Hepatocyte (in vitro differentiated cells): ENCODE measurements around the gene SOBP. TPM values are rescaled to one million over a fixed set of nuclear protein-coding genes. Genes with fewer than 3 reads are reported as not detected.

ENCODE experiments used
- DNase-seq: peaks from one replicate; pipeline ENCODE4 v3.0.0-alpha.2; 2016; ENCODE audit warnings: low spot score
- H2AFZ ChIP-seq: fragments of 200-600 bp; sonication (generic); 2 replicates; pipeline ENCODE4 v1.6.0; 2016; ENCODE audit warnings: antibody characterized with exemption, mild to moderate bottlenecking
- H3K27ac ChIP-seq: fragments of 200-600 bp; sonication (generic); 2 replicates; pipeline ENCODE4 v1.5.1; 2016; ENCODE audit warnings: mild to moderate bottlenecking
- H3K27me3 ChIP-seq: fragments of 200-600 bp; sonication (generic); 2 replicates; pipeline ENCODE4 v1.6.1; 2016
- H3K36me3 ChIP-seq: fragments of 200-600 bp; sonication (generic); replicated peaks from 2 replicates; pipeline ENCODE4 v1.5.1; 2016; ENCODE audit warnings: low read depth; ENCODE audit not compliant: insufficient read depth
- H3K4me1 ChIP-seq: fragments of 200-600 bp; sonication (generic); 2 replicates; pipeline ENCODE4 v1.5.1; 2016; ENCODE audit warnings: mild to moderate bottlenecking, moderate library complexity; ENCODE audit not compliant: insufficient read depth
- H3K4me2 ChIP-seq: fragments of 200-600 bp; sonication (generic); 2 replicates; pipeline ENCODE4 v1.6.0; 2016
- H3K4me3 ChIP-seq: fragments of 200-600 bp; sonication (generic); 2 replicates; pipeline ENCODE4 v1.5.1; 2016; ENCODE audit warnings: mild to moderate bottlenecking
- H3K79me2 ChIP-seq: fragments of 200-600 bp; sonication (generic); 2 replicates; pipeline ENCODE4 v1.6.0; 2017; ENCODE audit warnings: mild to moderate bottlenecking
- H3K9me2 ChIP-seq: fragments of 200-600 bp; sonication (generic); replicated peaks from 2 replicates; pipeline ENCODE4 v1.6.0; 2017; ENCODE audit warnings: mild to moderate bottlenecking; ENCODE audit not compliant: insufficient read depth
- H3K9me3 ChIP-seq: fragments of 200-600 bp; sonication (generic); 2 replicates; pipeline ENCODE4 v1.5.1; 2016; ENCODE audit warnings: low read depth, mild to moderate bottlenecking
- H4K20me1 ChIP-seq: fragments of 200-600 bp; sonication (generic); 2 replicates; pipeline ENCODE4 v1.6.0; 2016; ENCODE audit warnings: mild to moderate bottlenecking; ENCODE audit not compliant: insufficient read depth, poor library complexity, severe bottlenecking
- CTCF ChIP-seq: fragments of 200-600 bp; sonication (generic); IDR thresholded peaks from 2 replicates; pipeline ENCODE4 v1.5.1; 2016; ENCODE audit warnings: antibody characterized with exemption, mild to moderate bottlenecking; ENCODE audit not compliant: poor library complexity
- EZH2 ChIP-seq: fragments of 200-600 bp; sonication (generic); IDR thresholded peaks from 2 replicates; pipeline ENCODE4 v1.6.1; 2016; ENCODE audit warnings: antibody characterized with exemption, mild to moderate bottlenecking, borderline replicate concordance
- EZH2phosphoT487 ChIP-seq: fragments of 200-600 bp; sonication (generic); IDR thresholded peaks from one replicate; pipeline ENCODE4 v1.6.1; 2018; ENCODE audit warnings: antibody characterized with exemption, mild to moderate bottlenecking, low read depth, moderate library complexity; ENCODE audit not compliant: unreplicated experiment, severe bottlenecking
- WGBS: methylation state at CpG from one replicate; pipeline ENCODE4 v1.1.6; 2016; ENCODE audit warnings: low lambda C conversion rate; ENCODE audit errors: missing lambda C conversion rate; 5-methylcytosine and 5-hydroxymethylcytosine counted together
- polyA plus RNA-seq: library from polyadenylated mRNA; unstranded; fragments of >200 nt; fragmentation: Nextera tagmentation; extraction: Ambion mirVana; gene quantifications from 2 replicates; pipeline ENCODE4 v1.2.1, GENCODE V29; 2016
- total RNA-seq: library from RNA; depleted of rRNA; stranded (reverse); fragments of >200 nt; gene quantifications from 2 replicates; pipeline ENCODE4 v1.2.3, GENCODE V29; 2014

SOBP gene
- total and polyA plus RNA-seq, 2 experiments from 2014 or later, result 2.1 to 2.2 TPM

- Histone ChIP-seq H3K9me2 (no peaks in the 10 kb centered on the region), H3K4me2 (no peak overlapping the region), H3K9me3 (no peaks in the 10 kb centered on the region), H3K79me2 (no peaks in the 10 kb centered on the region), H4K20me1 (no peaks in the 10 kb centered on the region), H2AFZ (no peak overlapping the region), H3K4me3 (no peak overlapping the region), H3K27ac (no peak overlapping the region), H3K36me3 (no peaks in the 10 kb centered on the region), H3K4me1 (no peaks in the 10 kb centered on the region), H3K27me3 (no peaks in the 10 kb centered on the region)
- TF ChIP-seq EZH2 (no peak), CTCF (no peak), EZH2phosphoT487 (no peak)
- 74% methylated on average over 4 of the region's 4 CpGs for WGBS
- no peak for DNase-seq
These were observed 189.5 kb downstream of the SOBP start for GRCh38 chr6:107679457-107679856.

GRCh38 chr6:107682721-107683120 is 192.8 kb downstream of the SOBP start:
- Histone ChIP-seq H4K20me1 (no peaks in the 10 kb centered on the region), H3K79me2 (no peaks in the 10 kb centered on the region), H3K27ac (no peak overlapping the region), H3K36me3 (no peaks in the 10 kb centered on the region), H3K27me3 (no peaks in the 10 kb centered on the region), H3K9me2 (no peaks in the 10 kb centered on the region), H3K4me1 (no peaks in the 10 kb centered on the region), H3K4me2 (no peak overlapping the region), H3K9me3 (no peaks in the 10 kb centered on the region), H3K4me3 (no peak overlapping the region), H2AFZ (no peak overlapping the region)
- TF ChIP-seq CTCF, result no peak
- TF ChIP-seq EZH2phosphoT487, result no peak
- no peak for TF ChIP-seq EZH2
- 95% methylated on average over 3 of the region's 3 CpGs for WGBS
- DNase-seq, result no peak

- H3K27me3 ChIP-seq, result no peaks in the 10 kb centered on the region
- H4K20me1 ChIP-seq, result no peaks in the 10 kb centered on the region
- H3K9me3 ChIP-seq, result no peaks in the 10 kb centered on the region
- WGBS, result 92% methylated on average over 2 of the region's 2 CpGs
- no peak overlapping the region for H3K4me3 ChIP-seq
- no peaks in the 10 kb centered on the region for H3K36me3 ChIP-seq
- H3K4me2 ChIP-seq, result no peak overlapping the region
- no peaks in the 10 kb centered on the region for H3K4me1 ChIP-seq
- no peak for TF ChIP-seq EZH2
- no peak for TF ChIP-seq CTCF
- TF ChIP-seq EZH2phosphoT487, result no peak
- H3K27ac ChIP-seq, result no peak overlapping the region
- no peaks in the 10 kb centered on the region for H3K79me2 ChIP-seq
- no peaks in the 10 kb centered on the region for H3K9me2 ChIP-seq
- no peak overlapping the region for H2AFZ ChIP-seq
- DNase-seq, result no peak
These were observed 193.3 kb downstream of the SOBP start for GRCh38 chr6:107683183-107683582.

- no peaks in the 10 kb centered on the region for H4K20me1 ChIP-seq
- no peak overlapping the region for H3K4me2 ChIP-seq
- H3K4me1 ChIP-seq, result no peaks in the 10 kb centered on the region
- no peak overlapping the region for H3K4me3 ChIP-seq
- WGBS, result 93% methylated on average over 2 of the region's 2 CpGs
- no peaks in the 10 kb centered on the region for H3K79me2 ChIP-seq
- H3K9me3 ChIP-seq, result no peaks in the 10 kb centered on the region
- H3K36me3 ChIP-seq, result no peaks in the 10 kb centered on the region
- H3K27me3 ChIP-seq, result no peaks in the 10 kb centered on the region
- H2AFZ ChIP-seq, result no peak overlapping the region
- no peaks in the 10 kb centered on the region for H3K9me2 ChIP-seq
- TF ChIP-seq EZH2phosphoT487, result no peak
- TF ChIP-seq EZH2, result no peak
- TF ChIP-seq CTCF, result no peak
- DNase-seq, result no peak
- no peak overlapping the region for H3K27ac ChIP-seq
These were observed 195.1 kb downstream of the SOBP start for GRCh38 chr6:107684996-107685395.
